Bone marrow (tissue), 2 donors: ENCODE results near the gene MEF2C.

ENCODE experiments used
- DNase-seq, 2 donors: peaks; one replicate each; lab custom pipeline; 2025; lab: John Stamatoyannopoulos, UW

Gene MEF2C

GRCh38 chr5:88716101-88716500 is 166.9 kb downstream of the MEF2C start:
- DNase-seq, result no peak

GRCh38 chr5:88715503-88715902 is 167.5 kb downstream of the MEF2C start:
- DNase-seq, result no peak

- DNase-seq, result no peak
Observed at GRCh38 chr5:88713818-88714217, 169.2 kb downstream of the MEF2C start.

GRCh38 chr5:88708682-88709398 is 174.1 kb downstream of the MEF2C start:
- DNase-seq, result no peak

GRCh38 chr5:88708021-88708420 is 175.0 kb downstream of the MEF2C start:
- no peak for DNase-seq

GRCh38 chr5:88707216-88707965 is 175.6 kb downstream of the MEF2C start:
- no peak for DNase-seq

- no peak for DNase-seq
Observed at GRCh38 chr5:88702332-88702731, 180.7 kb downstream of the MEF2C start.

- no peak for DNase-seq
Observed at GRCh38 chr5:88700121-88700520, 182.9 kb downstream of the MEF2C start.

GRCh38 chr5:88698290-88698689 is 184.7 kb downstream of the MEF2C start:
- DNase-seq, result no peak

GRCh38 chr5:88696466-88696865 is 186.5 kb downstream of the MEF2C start:
- DNase-seq, result no peak

- DNase-seq, result no peak
Observed at GRCh38 chr5:88695931-88696330, 187.1 kb downstream of the MEF2C start.

GRCh38 chr5:88695232-88695631 is 187.8 kb downstream of the MEF2C start:
- no peak for DNase-seq

- no peak for DNase-seq
Observed at GRCh38 chr5:88694023-88694679, 188.8 kb downstream of the MEF2C start.

- no peak for DNase-seq
Observed at GRCh38 chr5:88693071-88693932, 189.7 kb downstream of the MEF2C start.

- no peak for DNase-seq
Observed at GRCh38 chr5:88691945-88692868, 190.8 kb downstream of the MEF2C start.

- DNase-seq, result no peak
Observed at GRCh38 chr5:88691230-88691582, 191.8 kb downstream of the MEF2C start.

GRCh38 chr5:88690409-88691229 is 192.4 kb downstream of the MEF2C start:
- peak; percentile 34 to 57 for DNase-seq

- no peak for DNase-seq
Observed at GRCh38 chr5:88689668-88690408, 193.1 kb downstream of the MEF2C start.

GRCh38 chr5:88688984-88689667 is 193.9 kb downstream of the MEF2C start:
- no peak for DNase-seq
